ENCODE data around the gene TSTD1. TPM values are rescaled to one million over a fixed set of nuclear protein-coding genes. Genes with fewer than 3 reads are reported as not detected.

TSTD1 gene
- 19.6 and 41.4 TPM in 2 replicates for total RNA-seq

GRCh38 chr1:161038523-161039153 lies at the start of gene TSTD1:
TSTD1 (minus strand) TSS chr1:161038964; CDS start chr1:161038889, 75 bp downstream.

GRCh38 chr1:161069731-161070270 lies 31.0 kb upstream of the TSTD1 start, which contains the start of gene ARHGAP30:
ARHGAP30 (minus strand) TSS chr1:161069891; CDS start chr1:161069624, 267 bp downstream.

GRCh38 chr1:161045736-161046604 lies 7.2 kb upstream of the TSTD1 start, which contains the start of gene USF1:
USF1 (minus strand) TSS chr1:161045977; CDS start chr1:161043275, 2,702 bp downstream.

GRCh38 chr1:161020509-161021164 lies 18.1 kb downstream of the TSTD1 start, which contains the start of gene F11R:
F11R (minus strand) TSS chr1:161021152; CDS start chr1:161021073, 79 bp downstream.

Other genes starting within 250 kb of the TSTD1 start
- not detected in 2 replicates for gene LY9, start 242.8 kb downstream of the TSTD1 start, total RNA-seq
- gene CD244, start 176.1 kb downstream of the TSTD1 start, total RNA-seq: 1.1 TPM in 1 of 2 replicates, not detected in the other
- 0.28 TPM in 1 of 2 replicates, not detected in the other for gene ITLN1, start 153.8 kb downstream of the TSTD1 start, total RNA-seq
- 1.4 TPM in 1 of 2 replicates, not detected in the other for gene ITLN2, start 84.2 kb downstream of the TSTD1 start, total RNA-seq
- 24.7 and 44.3 TPM in 2 replicates for gene F11R, start 17.8 kb downstream of the TSTD1 start, total RNA-seq
- 72.7 and 94.5 TPM in 2 replicates for gene USF1, start 7.0 kb upstream of the TSTD1 start, total RNA-seq
- gene ARHGAP30, start 30.9 kb upstream of the TSTD1 start, total RNA-seq: not detected in 2 replicates
- gene NECTIN4, start 50.6 kb upstream of the TSTD1 start, total RNA-seq: 0.19 and 0.56 TPM in 2 replicates
- 0.28 and 0.38 TPM in 2 replicates for gene KLHDC9, start 59.4 kb upstream of the TSTD1 start, total RNA-seq
- gene PFDN2, start 79.1 kb upstream of the TSTD1 start, total RNA-seq: 28.8 and 112 TPM in 2 replicates
- 21.4 and 22.0 TPM in 2 replicates for gene NIT1, start 79.1 kb upstream of the TSTD1 start, total RNA-seq
- 19.2 and 28.8 TPM in 2 replicates for gene DEDD, start 93.7 kb upstream of the TSTD1 start, total RNA-seq
- 109 and 118 TPM in 2 replicates for gene UFC1, start 115.0 kb upstream of the TSTD1 start, total RNA-seq
- gene USP21, start 120.5 kb upstream of the TSTD1 start, total RNA-seq: 5.8 and 7.3 TPM in 2 replicates
- 9.3 and 10.0 TPM in 2 replicates for gene PPOX, start 127.5 kb upstream of the TSTD1 start, total RNA-seq
- 20.9 and 27.9 TPM in 2 replicates for gene B4GALT3, start 138.5 kb upstream of the TSTD1 start, total RNA-seq
- gene ADAMTS4, start 160.1 kb upstream of the TSTD1 start, total RNA-seq: 22.2 and 110 TPM in 2 replicates
- gene NDUFS2, start 163.4 kb upstream of the TSTD1 start, total RNA-seq: 147 and 216 TPM in 2 replicates
- 0.38 TPM in 1 of 2 replicates, not detected in the other for gene FCER1G, start 176.3 kb upstream of the TSTD1 start, total RNA-seq
- gene APOA2, start 184.7 kb upstream of the TSTD1 start, total RNA-seq: not detected in 2 replicates
- 10.4 and 14.6 TPM in 2 replicates for gene TOMM40L, start 187.1 kb upstream of the TSTD1 start, total RNA-seq
- not detected in 2 replicates for gene NR1I3, start 199.2 kb upstream of the TSTD1 start, total RNA-seq
- gene PCP4L1, start 219.8 kb upstream of the TSTD1 start, total RNA-seq: under 0.01 TPM in 1 of 2 replicates, not detected in the other